Neural cell (in vitro differentiated cells): ENCODE measurements around the gene TANGO6. TPM values are rescaled to one million over a fixed set of nuclear protein-coding genes. Genes with fewer than 3 reads are reported as not detected.

ENCODE experiments used
- H2AFZ ChIP-seq: fragments of 200-600, 300-800 bp; sonication (generic), shearing (Covaris generic); 2 replicates; pipeline ENCODE4 v1.6.0; 2014; ENCODE audit warnings: low read depth, mild to moderate bottlenecking, antibody characterized with exemption, low read length, moderate library complexity
- H3F3A ChIP-seq: fragments of 200-600 bp; shearing (Covaris generic); 2 replicates; pipeline ENCODE4 v1.6.1; 2016; ENCODE audit warnings: mild to moderate bottlenecking, moderate library complexity, mixed read lengths, antibody characterized with exemption, low read length; ENCODE audit not compliant: insufficient read depth, poor library complexity, severe bottlenecking
- H3K27ac ChIP-seq: fragments of 200-600, 300-800 bp; sonication (generic), shearing (Covaris generic); 2 replicates; pipeline ENCODE4 v1.5.1; 2014; ENCODE audit warnings: mild to moderate bottlenecking, low read length, moderate library complexity
- H3K27me3 ChIP-seq: fragments of 300-800, 200-600 bp; sonication (generic), shearing (Covaris generic); 2 replicates; pipeline ENCODE4 v1.6.0; 2014; ENCODE audit warnings: mild to moderate bottlenecking, low read depth, low read length, moderate library complexity; ENCODE audit not compliant: insufficient read depth
- H3K36me3 ChIP-seq: fragments of 300-800, 200-600 bp; sonication (generic), shearing (Covaris generic); 2 replicates; pipeline ENCODE4 v1.5.1; 2014; ENCODE audit warnings: mild to moderate bottlenecking, antibody characterized with exemption, low read length, moderate library complexity; ENCODE audit not compliant: insufficient read depth
- H3K4me2 ChIP-seq: fragments of 300-800, 200-600 bp; sonication (generic), shearing (Covaris generic); 2 replicates; pipeline ENCODE4 v1.6.0; 2014; ENCODE audit warnings: mild to moderate bottlenecking, low read length
- H3K4me3 ChIP-seq: fragments of 300-800, 200-600 bp; sonication (generic), shearing (Covaris generic); 2 replicates; pipeline ENCODE4 v1.5.1; 2014; ENCODE audit warnings: mild to moderate bottlenecking, low read length, moderate library complexity
- H3K79me2 ChIP-seq: fragments of 200-600 bp; shearing (Covaris generic); replicated peaks from 2 replicates; pipeline ENCODE4 v1.6.0; 2014; ENCODE audit warnings: mild to moderate bottlenecking, low read length, moderate library complexity; ENCODE audit not compliant: insufficient read depth
- H3K9ac ChIP-seq: fragments of 300-800, 200-600 bp; sonication (generic), shearing (Covaris generic); 2 replicates; pipeline ENCODE4 v1.6.1; 2016; ENCODE audit warnings: mild to moderate bottlenecking, low read length, mixed read lengths
- H3K9me2 ChIP-seq: fragments of 200-600 bp; shearing (Covaris generic); 2 replicates; pipeline ENCODE4 v1.6.1; 2016; ENCODE audit warnings: mild to moderate bottlenecking, low read length, mixed read lengths; ENCODE audit not compliant: insufficient read depth
- H3K9me3 ChIP-seq: fragments of 200-600, 300-800 bp; sonication (generic), shearing (Covaris generic); 2 replicates; pipeline ENCODE4 v1.6.1; 2016; ENCODE audit warnings: mild to moderate bottlenecking, mixed run types, low read length, moderate library complexity, mixed read lengths
- H4K20me1 ChIP-seq: fragments of 200-600 bp; shearing (Covaris generic); 2 replicates; pipeline ENCODE4 v1.6.1; 2016; ENCODE audit warnings: mild to moderate bottlenecking, mixed run types; ENCODE audit not compliant: insufficient read depth
- EP300 ChIP-seq: fragments of 450-650 bp; conservative IDR thresholded peaks from 2 replicates; pipeline ENCODE4 v1.6.1; 2014; ENCODE audit warnings: antibody characterized with exemption, mild to moderate bottlenecking, moderate library complexity; ENCODE audit not compliant: poor library complexity, severe bottlenecking
- EZH2 ChIP-seq: fragments of 200-600, 300-800 bp; shearing (Covaris generic), sonication (generic); IDR thresholded peaks from 2 replicates; pipeline ENCODE4 v1.6.1; 2014; ENCODE audit warnings: antibody characterized with exemption, low read length, borderline replicate concordance, mild to moderate bottlenecking; ENCODE audit not compliant: insufficient read depth, poor library complexity, severe bottlenecking
- MXI1 ChIP-seq: fragments of 450-650 bp; conservative IDR thresholded peaks from 2 replicates; pipeline ENCODE4 v1.6.1; 2014; ENCODE audit warnings: antibody characterized with exemption, mild to moderate bottlenecking; ENCODE audit not compliant: poor library complexity, severe bottlenecking
- POLR2AphosphoS5 ChIP-seq: IDR thresholded peaks from 2 replicates; pipeline ENCODE4 v1.6.1; 2012
- RAD21 ChIP-seq: fragments of 450-650 bp; conservative IDR thresholded peaks from 2 replicates; pipeline ENCODE4 v1.6.1; 2014; ENCODE audit warnings: antibody characterized with exemption, mild to moderate bottlenecking, moderate library complexity
- SMC3 ChIP-seq: fragments of 450-650 bp; conservative IDR thresholded peaks from 2 replicates; pipeline ENCODE4 v1.6.1; 2014; ENCODE audit warnings: antibody characterized with exemption, mild to moderate bottlenecking, moderate library complexity; ENCODE audit not compliant: poor library complexity
- TAF1 ChIP-seq: IDR thresholded peaks from 2 replicates; pipeline ENCODE4 v1.6.1; 2012; ENCODE audit warnings: low read depth
- polyA plus RNA-seq: library from polyadenylated mRNA; depleted of rRNA; stranded (reverse); fragments of >200 nt; gene quantifications from 2 replicates; pipeline ENCODE4 v1.2.3, GENCODE V29; 2014
- TF ChIP-seq, protein P1 (sequence below): fragments of 450-650 bp; IDR thresholded peaks from 2 replicates; pipeline ENCODE4 v1.5.1; 2014; ENCODE audit warnings: antibody characterized with exemption, mild to moderate bottlenecking, moderate library complexity; ENCODE audit not compliant: poor library complexity, severe bottlenecking
- TF ChIP-seq, protein P2 (sequence below): IDR thresholded peaks from 2 replicates; pipeline ENCODE4 v1.6.1; 2012; ENCODE audit warnings: borderline replicate concordance

TANGO6 gene
- polyA plus RNA-seq, 1 donor from 2014 or later: 9.5 TPM

DNA sequence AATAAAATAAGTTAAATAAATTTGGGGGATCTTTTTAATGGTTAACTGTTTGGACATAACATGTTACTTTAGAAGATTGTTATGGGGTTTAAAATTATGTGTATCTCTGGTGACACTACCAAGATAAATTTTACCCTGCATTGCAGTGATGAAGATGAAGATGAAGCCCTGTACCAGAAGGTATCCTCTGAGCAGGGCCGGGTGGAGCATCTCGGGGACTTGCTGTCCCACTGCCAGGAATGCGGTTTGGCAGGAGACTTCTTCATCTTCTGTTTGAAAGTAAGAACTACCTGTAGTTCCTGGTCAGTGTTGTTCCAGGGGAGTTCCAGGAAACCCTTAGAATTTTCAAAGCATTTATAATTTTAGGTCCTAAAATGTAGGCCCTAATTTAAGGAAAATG, 64.0 kb downstream of the TANGO6 start:
- Histone ChIP-seq H3K4me2 (peak overlapping the region; percentile 3), H3K36me3 (no peaks in the 10 kb centered on the region), H3K27ac (peak overlapping the region; percentile 96)

DNA sequence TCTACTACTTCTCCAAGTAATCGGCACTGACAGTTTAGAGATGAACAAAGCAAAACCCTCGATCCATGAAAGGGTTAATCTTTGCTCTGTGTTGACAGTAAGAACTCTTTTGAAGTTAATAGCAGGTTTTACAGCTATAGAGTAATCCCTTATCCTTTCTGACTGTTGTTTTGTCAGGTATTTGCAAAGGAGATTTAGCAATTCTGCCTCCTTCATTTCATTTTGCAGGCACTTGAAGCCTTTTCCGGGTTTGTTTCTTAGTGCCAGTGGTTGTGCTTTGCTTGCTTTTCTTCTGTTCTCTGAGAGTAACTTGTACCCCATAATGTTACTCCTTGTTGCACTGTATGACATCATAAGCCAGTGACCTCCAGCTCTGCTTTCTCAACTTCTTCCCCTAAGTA, 64.5 kb downstream of the TANGO6 start:
- H3K9ac ChIP-seq: peak overlapping the region; percentile 10
- no peaks in the 10 kb centered on the region for H3K36me3 ChIP-seq
- no peaks in the 10 kb centered on the region for H3K9me3 ChIP-seq
- peak overlapping the region; percentile 96 for H3K27ac ChIP-seq
- no peaks in the 10 kb centered on the region for H3K9me2 ChIP-seq
- no peak overlapping the region for H3K4me3 ChIP-seq
- TF ChIP-seq EZH2: no peak
- TF ChIP-seq, protein P1, sequence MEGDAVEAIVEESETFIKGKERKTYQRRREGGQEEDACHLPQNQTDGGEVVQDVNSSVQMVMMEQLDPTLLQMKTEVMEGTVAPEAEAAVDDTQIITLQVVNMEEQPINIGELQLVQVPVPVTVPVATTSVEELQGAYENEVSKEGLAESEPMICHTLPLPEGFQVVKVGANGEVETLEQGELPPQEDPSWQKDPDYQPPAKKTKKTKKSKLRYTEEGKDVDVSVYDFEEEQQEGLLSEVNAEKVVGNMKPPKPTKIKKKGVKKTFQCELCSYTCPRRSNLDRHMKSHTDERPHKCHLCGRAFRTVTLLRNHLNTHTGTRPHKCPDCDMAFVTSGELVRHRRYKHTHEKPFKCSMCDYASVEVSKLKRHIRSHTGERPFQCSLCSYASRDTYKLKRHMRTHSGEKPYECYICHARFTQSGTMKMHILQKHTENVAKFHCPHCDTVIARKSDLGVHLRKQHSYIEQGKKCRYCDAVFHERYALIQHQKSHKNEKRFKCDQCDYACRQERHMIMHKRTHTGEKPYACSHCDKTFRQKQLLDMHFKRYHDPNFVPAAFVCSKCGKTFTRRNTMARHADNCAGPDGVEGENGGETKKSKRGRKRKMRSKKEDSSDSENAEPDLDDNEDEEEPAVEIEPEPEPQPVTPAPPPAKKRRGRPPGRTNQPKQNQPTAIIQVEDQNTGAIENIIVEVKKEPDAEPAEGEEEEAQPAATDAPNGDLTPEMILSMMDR: no peak
- TF ChIP-seq TAF1: no peak
- TF ChIP-seq EP300: no peak
- TF ChIP-seq RAD21: no peak
- TF ChIP-seq, protein P2, sequence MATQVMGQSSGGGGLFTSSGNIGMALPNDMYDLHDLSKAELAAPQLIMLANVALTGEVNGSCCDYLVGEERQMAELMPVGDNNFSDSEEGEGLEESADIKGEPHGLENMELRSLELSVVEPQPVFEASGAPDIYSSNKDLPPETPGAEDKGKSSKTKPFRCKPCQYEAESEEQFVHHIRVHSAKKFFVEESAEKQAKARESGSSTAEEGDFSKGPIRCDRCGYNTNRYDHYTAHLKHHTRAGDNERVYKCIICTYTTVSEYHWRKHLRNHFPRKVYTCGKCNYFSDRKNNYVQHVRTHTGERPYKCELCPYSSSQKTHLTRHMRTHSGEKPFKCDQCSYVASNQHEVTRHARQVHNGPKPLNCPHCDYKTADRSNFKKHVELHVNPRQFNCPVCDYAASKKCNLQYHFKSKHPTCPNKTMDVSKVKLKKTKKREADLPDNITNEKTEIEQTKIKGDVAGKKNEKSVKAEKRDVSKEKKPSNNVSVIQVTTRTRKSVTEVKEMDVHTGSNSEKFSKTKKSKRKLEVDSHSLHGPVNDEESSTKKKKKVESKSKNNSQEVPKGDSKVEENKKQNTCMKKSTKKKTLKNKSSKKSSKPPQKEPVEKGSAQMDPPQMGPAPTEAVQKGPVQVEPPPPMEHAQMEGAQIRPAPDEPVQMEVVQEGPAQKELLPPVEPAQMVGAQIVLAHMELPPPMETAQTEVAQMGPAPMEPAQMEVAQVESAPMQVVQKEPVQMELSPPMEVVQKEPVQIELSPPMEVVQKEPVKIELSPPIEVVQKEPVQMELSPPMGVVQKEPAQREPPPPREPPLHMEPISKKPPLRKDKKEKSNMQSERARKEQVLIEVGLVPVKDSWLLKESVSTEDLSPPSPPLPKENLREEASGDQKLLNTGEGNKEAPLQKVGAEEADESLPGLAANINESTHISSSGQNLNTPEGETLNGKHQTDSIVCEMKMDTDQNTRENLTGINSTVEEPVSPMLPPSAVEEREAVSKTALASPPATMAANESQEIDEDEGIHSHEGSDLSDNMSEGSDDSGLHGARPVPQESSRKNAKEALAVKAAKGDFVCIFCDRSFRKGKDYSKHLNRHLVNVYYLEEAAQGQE: no peak
- TF ChIP-seq POLR2AphosphoS5: no peak
- no peak for TF ChIP-seq MXI1
- TF ChIP-seq SMC3: no peak
- H4K20me1 ChIP-seq: no peaks in the 10 kb centered on the region
- H3F3A ChIP-seq: peaks cover 16% of the 10 kb centered on the region
- peak overlapping the region; percentile 3 for H3K4me2 ChIP-seq
- no peak overlapping the region for H2AFZ ChIP-seq
- no peaks in the 10 kb centered on the region for H3K79me2 ChIP-seq
- H3K27me3 ChIP-seq: no peaks in the 10 kb centered on the region

More for the DNA sequence above, 64.0 kb downstream of the TANGO6 start:
- no peaks in the 10 kb centered on the region for H3K79me2 ChIP-seq
- H3K4me3 ChIP-seq: no peak overlapping the region
- H3K9ac ChIP-seq: no peak overlapping the region
- H3F3A ChIP-seq: peaks cover 16% of the 10 kb centered on the region
- no peaks in the 10 kb centered on the region for H3K27me3 ChIP-seq
- no peak overlapping the region for H2AFZ ChIP-seq
- no peaks in the 10 kb centered on the region for H4K20me1 ChIP-seq
- H3K9me2 ChIP-seq: no peaks in the 10 kb centered on the region
- TF ChIP-seq, protein P1: no peak
- TF ChIP-seq SMC3 (no peak), RAD21 (no peak), MXI1 (no peak), EZH2 (no peak), POLR2AphosphoS5 (no peak), EP300 (no peak), TAF1 (no peak)
- TF ChIP-seq, protein P2: no peak
- H3K9me3 ChIP-seq: no peaks in the 10 kb centered on the region
